Right lobe of liver (tissue), 6 donors: Measurements from ENCODE around the gene GRM8. TPM values are rescaled to one million over a fixed set of nuclear protein-coding genes. Genes with fewer than 3 reads are reported as not detected.

Experiments
- ATAC-seq, 4 donors: fragments of 200-7000 bp; cut with Tn5 transposase; one replicate each; pipeline ENCODE4 v1.9.1; 2020; ENCODE audit warnings: mild to moderate bottlenecking in 4 of 4, moderate library complexity in 4 of 4
- DNase-seq, 3 donors: peaks; one replicate each; pipeline ENCODE4 v3.0.0-alpha.2; 2020
- H3K27ac ChIP-seq, 3 donors: fragments of 200-600 bp; one replicate each; pipeline ENCODE4 v1.8.0; 2022
- H3K27me3 ChIP-seq, 2 donors: fragments of 200-600 bp; one replicate each; pipeline ENCODE4 v1.8.0; 2022
- H3K36me3 ChIP-seq, 4 donors: fragments of 200-600 bp; sonication (generic) in 1 of 4; one replicate each; pipeline versions ENCODE4 v1.5.1 to v1.8.0; 2017 to 2022; ENCODE audit warnings: control low read depth in 1 of 4
- H3K4me1 ChIP-seq, 4 donors: fragments of 200-600 bp; sonication (generic) in 1 of 4; one replicate each; pipeline versions ENCODE4 v1.5.1 to v1.8.0; 2017 to 2022; ENCODE audit warnings: control low read depth in 1 of 4
- H3K4me3 ChIP-seq, 3 donors: fragments of 200-600 bp; one replicate each; pipeline ENCODE4 v1.8.0; 2022
- H3K9me3 ChIP-seq, 4 donors: fragments of 200-600 bp; sonication (generic) in 1 of 4; one replicate each; pipeline versions ENCODE4 v1.5.1 to v1.8.0; 2017 to 2022; ENCODE audit warnings: control low read depth in 1 of 4
- CTCF ChIP-seq, 4 donors: fragments of 200-600 bp in 3 of 4; fragments of 450-650 bp in 1 of 4; IDR thresholded peaks; one replicate each; pipeline versions ENCODE4 v1.5.1 to v1.8.0; 2016 to 2022; ENCODE audit warnings: antibody characterized with exemption in 4 of 4, mild to moderate bottlenecking in 2 of 4
- POLR2A ChIP-seq: fragments of 450-650 bp; IDR thresholded peaks from one replicate; pipeline ENCODE4 v1.6.1; 2017; ENCODE audit warnings: antibody characterized with exemption, mild to moderate bottlenecking
- WGBS: methylation state at CpG from one replicate; pipeline ENCODE4 v1.1.6; 2018; ENCODE audit warnings: low coverage, low lambda C conversion rate; ENCODE audit not compliant: insufficient coverage; ENCODE audit errors: missing lambda C conversion rate; 5-methylcytosine and 5-hydroxymethylcytosine counted together
- intact Hi-C, 2 donors: fragments of 100-400 bp; cut with DNase I; formaldehyde crosslinking; loops; one replicate each; pipeline versions ENCODE4 v1.11.2 to v1.14.1; 2022
- total RNA-seq, 6 experiments: library from RNA; depleted of rRNA in 2 of 6; stranded (reverse); fragments of >200 nt in 2 of 6; fragmentation: NEBNext Ultra II Directional in 3 of 6; extraction: Animal tissue kit (Norgen Biotek cat#: 25700) in 3 of 6; gene quantifications; one replicate each; pipeline versions ENCODE4 v1.1.0 to v1.2.4, GENCODE V29; 2016 to 2023
- donor health status: DM: no; HTN: yes; CAD: no.
- donor health status: DM: no; HTN: no; CAD: no.
- donor health status: DM: no; HTN: no; CAD: no.
- donor health status: DM: no; HTN: yes; CAD: no.
- donor health status: DM: no; HTN: yes; CAD: no.

GRM8 gene
- total RNA-seq, 6 experiments from 2014 or later: 0.12 to 8.4 (median 2.7) TPM

- ATAC-seq (no peak), DNase-seq (no peak)
- Histone ChIP-seq H3K27me3 (no peaks in the 10 kb centered on the region), H3K9me3 (no peaks in the 10 kb centered on the region), H3K4me1 (no peaks in the 10 kb centered on the region), H3K4me3 (no peak overlapping the region), H3K27ac (no peak overlapping the region), H3K36me3 (no peaks in the 10 kb centered on the region)
- intact Hi-C loops: no loop called here
- TF ChIP-seq CTCF (IDR thresholded peaks at IDR 0.05) (no peak), POLR2A (no peak)
- WGBS: 77% methylated on average over 2 of the region's 3 CpGs
These were observed 99.4 kb downstream of the GRM8 start for GRCh38 chr7:127153315-127153714.

GRCh38 chr7:127152423-127152822, 100.3 kb downstream of the GRM8 start:
- intact Hi-C loops: no loop called here
- no peak overlapping the region for H3K4me3 ChIP-seq
- no peaks in the 10 kb centered on the region for H3K36me3 ChIP-seq
- ATAC-seq (peak; percentile 39 to 66 (median 50)), DNase-seq (no peak)
- no peaks in the 10 kb centered on the region for H3K9me3 ChIP-seq
- H3K4me1 ChIP-seq: no peaks in the 10 kb centered on the region
- H3K27ac ChIP-seq: no peak overlapping the region
- H3K27me3 ChIP-seq: no peaks in the 10 kb centered on the region
- TF ChIP-seq POLR2A: no peak
- no peak for TF ChIP-seq CTCF (IDR thresholded peaks at IDR 0.05)

GRCh38 chr7:127151379-127151778, 101.4 kb downstream of the GRM8 start:
- H3K27ac ChIP-seq: no peak overlapping the region
- DNase-seq (no peak), ATAC-seq (no peak)
- H3K27me3 ChIP-seq: no peaks in the 10 kb centered on the region
- 71% methylated on average over 8 of the region's 8 CpGs for WGBS
- TF ChIP-seq POLR2A: no peak
- no peak for TF ChIP-seq CTCF (IDR thresholded peaks at IDR 0.05)
- no peaks in the 10 kb centered on the region for H3K9me3 ChIP-seq
- no peak overlapping the region for H3K4me3 ChIP-seq
- intact Hi-C loops: no loop called here
- H3K36me3 ChIP-seq: no peaks in the 10 kb centered on the region
- H3K4me1 ChIP-seq: no peaks in the 10 kb centered on the region

GRCh38 chr7:127150543-127150942, 102.2 kb downstream of the GRM8 start:
- intact Hi-C loops: no loop called here
- no peaks in the 10 kb centered on the region for H3K36me3 ChIP-seq
- DNase-seq: no peak
- no peaks in the 10 kb centered on the region for H3K27me3 ChIP-seq
- H3K27ac ChIP-seq: no peak overlapping the region
- no peaks in the 10 kb centered on the region for H3K9me3 ChIP-seq
- no peaks in the 10 kb centered on the region for H3K4me1 ChIP-seq
- ATAC-seq: no peak
- H3K4me3 ChIP-seq: no peak overlapping the region
- WGBS: 37% methylated on average over 2 of the region's 2 CpGs
- TF ChIP-seq POLR2A: no peak
- no peak for TF ChIP-seq CTCF (IDR thresholded peaks at IDR 0.05)
